Liver (tissue), 3 donors: ENCODE data around the gene FRMD4B.

Experiments
- CTCF ChIP-seq: fragments of 150-350 bp; IDR thresholded peaks from 2 replicates; pipeline ENCODE4 v1.5.1; 2017; ENCODE audit warnings: improper control_type of control experiment, low read depth, low read length; ENCODE audit not compliant: missing input control
- FOXA1 ChIP-seq: IDR thresholded peaks from 2 replicates; pipeline ENCODE4 v1.6.1; 2016; ENCODE audit warnings: antibody characterized with exemption
- GABPA ChIP-seq, 2 donors: IDR thresholded peaks in 1 of 2; conservative IDR thresholded peaks in 1 of 2; 2 replicates each; pipeline ENCODE4 v1.6.1; 2016; ENCODE audit warnings: antibody characterized with exemption in 2 of 2, mild to moderate bottlenecking in 1 of 2, moderate library complexity in 1 of 2
- NR2F2 ChIP-seq: IDR thresholded peaks from 2 replicates; pipeline ENCODE4 v1.6.1; 2016; ENCODE audit warnings: antibody characterized with exemption
- RAD21 ChIP-seq, 2 donors: IDR thresholded peaks; 2 replicates each; pipeline ENCODE4 v1.6.1; 2016; ENCODE audit warnings: antibody characterized with exemption in 2 of 2, mild to moderate bottlenecking in 2 of 2
- donor health status: healthy.
- donor health status: healthy.

GRCh38 chr3:69425249-69425648 lies 39.4 kb upstream of the FRMD4B start:
- no peak for TF ChIP-seq FOXA1
- TF ChIP-seq NR2F2: no peak
- TF ChIP-seq CTCF: peak; percentile 47
- TF ChIP-seq RAD21 (IDR thresholded peaks at IDR 0.05): peak; percentile 78 to 83
- TF ChIP-seq GABPA (IDR thresholded peaks at IDR 0.05 in 1 of 2, conservative IDR thresholded peaks at IDR 0.05 in 1 of 2): no peak
